Measurements from ENCODE around the gene WNT1.

WNT1 gene

GRCh38 chr12:48970702-48971334, 7.3 kb upstream of the WNT1 start:
- no peaks in the 10 kb centered on the region for H3K9me3 Mint-ChIP-seq
- no peaks in the 10 kb centered on the region for H3K36me3 Mint-ChIP-seq
- H3K4me1 Mint-ChIP-seq, result peaks cover 61% of the 10 kb centered on the region
- H3K4me3 Mint-ChIP-seq, result peak overlapping the region; percentile 58
- H3K27ac Mint-ChIP-seq, result no peak overlapping the region
- peaks cover 57% of the 10 kb centered on the region for H3K27me3 Mint-ChIP-seq
- no peak for ATAC-seq

- Mint-ChIP-seq H3K27ac (no peak overlapping the region), H3K4me3 (peak overlapping the region; percentile 76), H3K27me3 (peaks cover 72% of the 10 kb centered on the region), H3K9me3 (no peaks in the 10 kb centered on the region), H3K36me3 (no peaks in the 10 kb centered on the region), H3K4me1 (peaks cover 59% of the 10 kb centered on the region)
- ATAC-seq, result no peak
These were observed 5.7 kb upstream of the WNT1 start for GRCh38 chr12:48972213-48972951.

GRCh38 chr12:48972952-48973483, 5.1 kb upstream of the WNT1 start:
- Mint-ChIP-seq H3K4me1 (peaks cover 65% of the 10 kb centered on the region), H3K4me3 (no peak overlapping the region), H3K36me3 (no peaks in the 10 kb centered on the region), H3K27ac (no peak overlapping the region), H3K27me3 (peaks cover 78% of the 10 kb centered on the region), H3K9me3 (no peaks in the 10 kb centered on the region)
- no peak for ATAC-seq

GRCh38 chr12:48973531-48973930, 4.6 kb upstream of the WNT1 start:
- Mint-ChIP-seq H3K4me3 (no peak overlapping the region), H3K4me1 (peaks cover 62% of the 10 kb centered on the region), H3K27me3 (peaks cover 80% of the 10 kb centered on the region), H3K36me3 (no peaks in the 10 kb centered on the region), H3K27ac (no peak overlapping the region), H3K9me3 (no peaks in the 10 kb centered on the region)
- no peak for ATAC-seq

GRCh38 chr12:48973941-48974673, 4.0 kb upstream of the WNT1 start:
- peaks cover 85% of the 10 kb centered on the region for H3K27me3 Mint-ChIP-seq
- H3K9me3 Mint-ChIP-seq, result no peaks in the 10 kb centered on the region

GRCh38 chr12:48977290-48978281, 536 bp upstream of the WNT1 start:
- Mint-ChIP-seq H3K27ac (peak overlapping the region; percentile 58), H3K9me3 (no peaks in the 10 kb centered on the region), H3K27me3 (peaks cover 91% of the 10 kb centered on the region), H3K36me3 (no peaks in the 10 kb centered on the region), H3K4me3 (peak overlapping the region; percentile 65), H3K4me1 (peaks cover 65% of the 10 kb centered on the region)
- ATAC-seq, result peak; percentile 82

More at GRCh38 chr12:48973941-48974673, 4.0 kb upstream of the WNT1 start:
- Mint-ChIP-seq H3K27ac (no peak overlapping the region), H3K4me1 (peaks cover 62% of the 10 kb centered on the region), H3K36me3 (no peaks in the 10 kb centered on the region), H3K4me3 (no peak overlapping the region)
- no peak for ATAC-seq

- H3K27ac Mint-ChIP-seq, result peak overlapping the region; percentile 54
- H3K9me3 Mint-ChIP-seq, result no peaks in the 10 kb centered on the region
- peaks cover 56% of the 10 kb centered on the region for H3K4me1 Mint-ChIP-seq
- H3K4me3 Mint-ChIP-seq, result peak overlapping the region; percentile 78
- no peaks in the 10 kb centered on the region for H3K36me3 Mint-ChIP-seq
- ATAC-seq, result no peak
- peaks cover 79% of the 10 kb centered on the region for H3K27me3 Mint-ChIP-seq
These were observed 849 bp downstream of the WNT1 start for GRCh38 chr12:48978741-48979601.

- Mint-ChIP-seq H3K4me1 (peaks cover 56% of the 10 kb centered on the region), H3K9me3 (no peaks in the 10 kb centered on the region), H3K27me3 (peaks cover 71% of the 10 kb centered on the region), H3K36me3 (no peaks in the 10 kb centered on the region), H3K27ac (peak overlapping the region; percentile 54), H3K4me3 (peak overlapping the region; percentile 78)
- ATAC-seq, result no peak
These were observed 1.7 kb downstream of the WNT1 start for GRCh38 chr12:48979602-48980388.

GRCh38 chr12:48980389-48980952, 2.3 kb downstream of the WNT1 start:
- peak overlapping the region; percentile 54 for H3K27ac Mint-ChIP-seq
- H3K4me1 Mint-ChIP-seq, result peaks cover 56% of the 10 kb centered on the region
- peaks cover 64% of the 10 kb centered on the region for H3K27me3 Mint-ChIP-seq
- no peak for ATAC-seq
- H3K9me3 Mint-ChIP-seq, result no peaks in the 10 kb centered on the region
- no peaks in the 10 kb centered on the region for H3K36me3 Mint-ChIP-seq
- H3K4me3 Mint-ChIP-seq, result peak overlapping the region; percentile 78

- Mint-ChIP-seq H3K27ac (peak overlapping the region; percentile 54), H3K27me3 (peaks cover 64% of the 10 kb centered on the region), H3K4me1 (peaks cover 63% of the 10 kb centered on the region), H3K9me3 (no peaks in the 10 kb centered on the region), H3K4me3 (peak overlapping the region; percentile 78), H3K36me3 (no peaks in the 10 kb centered on the region)
- no peak for ATAC-seq
These were observed 3.0 kb downstream of the WNT1 start for GRCh38 chr12:48980953-48981756.

GRCh38 chr12:48981757-48982157, 3.6 kb downstream of the WNT1 start:
- Mint-ChIP-seq H3K36me3 (no peaks in the 10 kb centered on the region), H3K9me3 (no peaks in the 10 kb centered on the region), H3K27me3 (peaks cover 65% of the 10 kb centered on the region), H3K4me3 (peak overlapping the region; percentile 55), H3K4me1 (peaks cover 64% of the 10 kb centered on the region), H3K27ac (peak overlapping the region; percentile 29)
- no peak for ATAC-seq

GRCh38 chr12:48982397-48983080, 4.4 kb downstream of the WNT1 start:
- no peak for ATAC-seq
- Mint-ChIP-seq H3K9me3 (no peaks in the 10 kb centered on the region), H3K4me3 (peak overlapping the region; percentile 11), H3K27ac (peak overlapping the region; percentile 29), H3K27me3 (peaks cover 65% of the 10 kb centered on the region), H3K36me3 (no peaks in the 10 kb centered on the region), H3K4me1 (peaks cover 56% of the 10 kb centered on the region)

Measured in stimulated activated memory B cell treated with anti-CD40 and anti-IgM and Interleukin-4, amounts not matched to agents 10 μg/mL and 1 μg/mL and 100 μg/mL, for 72 hours (primary cell).